AG08395 (cell line): ENCODE measurements around the gene NFKB1.
"Not testable (repeated sequence)": the region's sequence is repeated elsewhere in the genome, so short reads cannot be mapped to it uniquely, and the experiment has no call there.

Source experiments
- DNase-seq: peaks from one replicate; pipeline ENCODE4 v3.0.0; 2012; ENCODE audit warnings: mixed read lengths, low spot score

Gene NFKB1

DNA sequence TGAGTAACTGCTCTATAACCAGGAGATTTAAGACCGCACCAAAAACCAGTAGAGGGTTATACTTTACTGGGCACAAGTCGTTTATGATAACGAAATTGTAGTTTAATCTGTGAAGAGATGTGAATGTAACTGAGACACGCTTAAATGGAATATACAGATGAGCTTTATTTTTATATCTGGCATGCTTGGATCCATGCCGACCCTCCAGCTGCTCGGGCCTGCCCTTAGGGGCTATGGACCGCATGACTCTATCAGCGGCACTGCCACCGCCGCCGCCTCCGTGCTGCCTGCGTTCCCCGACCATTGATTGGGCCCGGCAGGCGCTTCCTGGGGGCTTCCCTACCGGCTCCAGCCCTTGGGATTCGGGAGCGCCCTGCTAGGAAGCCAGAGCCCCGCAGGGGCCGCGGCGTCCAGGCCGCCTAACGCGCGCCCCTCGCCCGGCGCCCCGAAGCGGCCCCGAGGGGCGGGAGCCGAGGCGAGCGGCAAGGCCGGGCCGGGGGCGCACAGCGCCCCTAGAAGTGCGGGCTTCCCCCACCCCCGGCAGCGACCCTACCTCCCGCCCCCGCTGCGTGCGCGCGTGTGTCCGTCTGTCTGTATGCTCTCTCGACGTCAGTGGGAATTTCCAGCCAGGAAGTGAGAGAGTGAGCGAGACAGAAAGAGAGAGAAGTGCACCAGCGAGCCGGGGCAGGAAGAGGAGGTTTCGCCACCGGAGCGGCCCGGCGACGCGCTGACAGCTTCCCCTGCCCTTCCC lies at the start of gene NFKB1:
NFKB1 (plus strand) TSS at position 664 of the 751 bp plus-strand sequence. CDS start 24,160 bp downstream, outside the sequence.
- DNase-seq: peak; percentile 43

DNA sequence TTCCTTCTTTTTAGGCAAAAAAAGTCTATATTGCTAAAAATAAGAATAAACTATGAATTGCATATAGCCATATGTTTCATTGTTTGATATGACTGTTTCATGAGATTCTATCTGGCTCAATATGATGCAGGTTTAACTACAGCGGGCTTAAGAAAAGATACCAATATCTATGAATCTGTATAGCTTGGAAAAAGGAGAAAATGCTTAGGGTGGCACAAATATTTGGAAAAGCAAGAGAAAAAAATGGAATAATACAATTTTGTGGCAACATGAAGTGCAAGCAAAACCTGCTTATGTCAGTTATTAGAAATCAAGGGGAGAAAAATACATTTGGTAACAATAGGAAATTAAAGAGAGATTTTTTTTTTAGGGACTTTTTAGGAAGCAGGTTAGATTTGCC lies 48.3 kb upstream of the NFKB1 start:
- DNase-seq: no peak

- DNase-seq: no peak
Measured at GRCh38 chr4:102453827-102454226, 47.3 kb upstream of the NFKB1 start.

DNA sequence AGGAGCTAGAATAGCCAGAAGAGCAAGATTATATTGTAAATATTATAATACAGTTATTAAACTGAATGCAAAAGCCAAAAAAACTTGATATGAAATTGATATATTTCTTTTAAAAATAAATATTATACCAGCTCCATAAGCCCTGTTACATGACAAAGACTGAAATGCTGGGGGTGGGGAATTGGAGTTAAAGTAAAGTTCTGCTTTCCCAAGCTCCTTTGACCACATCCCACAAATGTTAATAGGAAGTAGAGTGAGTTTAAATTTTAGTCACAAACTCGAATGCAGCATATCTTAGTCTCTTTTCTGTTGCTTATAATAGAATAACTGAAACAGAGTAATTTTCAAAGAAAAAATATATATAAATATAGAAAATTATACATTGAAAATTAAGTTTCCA lies 46.9 kb upstream of the NFKB1 start:
- no peak for DNase-seq

- no peak for DNase-seq
Measured at GRCh38 chr4:102454981-102455685, 46.0 kb upstream of the NFKB1 start.

- no peak for DNase-seq
Measured at GRCh38 chr4:102455750-102456149, 45.4 kb upstream of the NFKB1 start.

DNA sequence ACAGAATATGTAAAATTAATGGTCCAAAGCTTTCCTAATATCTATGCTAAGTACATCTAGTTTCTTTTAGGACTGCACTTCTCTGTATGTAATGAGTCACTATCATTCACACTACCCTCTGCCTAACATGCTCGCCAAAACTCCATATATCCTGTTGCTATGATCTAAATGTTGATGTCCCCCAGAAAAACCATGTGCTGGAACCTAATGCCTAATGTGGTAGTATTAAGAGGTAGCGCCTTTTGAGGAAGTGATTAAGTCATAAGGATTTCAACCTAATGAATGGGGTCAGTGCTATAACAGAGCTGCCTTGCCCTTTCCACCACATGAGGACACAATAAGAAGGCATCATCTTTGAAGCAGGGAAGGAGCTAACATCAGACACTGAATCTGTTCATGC lies 34.9 kb upstream of the NFKB1 start:
- DNase-seq: no peak

GRCh38 chr4:102469806-102470205 lies 31.4 kb upstream of the NFKB1 start:
- DNase-seq: no peak

- no peak for DNase-seq
Measured at GRCh38 chr4:102472441-102473013, 28.6 kb upstream of the NFKB1 start.

GRCh38 chr4:102473476-102473875 lies 27.7 kb upstream of the NFKB1 start:
- DNase-seq: no peak

- no peak for DNase-seq
Measured at GRCh38 chr4:102474736-102475504, 26.2 kb upstream of the NFKB1 start.

- peak; percentile 56 for DNase-seq
Measured at GRCh38 chr4:102477657-102478056, 23.5 kb upstream of the NFKB1 start.

- DNase-seq: no peak
Measured at GRCh38 chr4:102478186-102478585, 23.0 kb upstream of the NFKB1 start.

GRCh38 chr4:102479832-102480231 lies 21.3 kb upstream of the NFKB1 start:
- not testable (repeated sequence) for DNase-seq

GRCh38 chr4:102483120-102483519 lies 18.0 kb upstream of the NFKB1 start:
- DNase-seq: no peak

GRCh38 chr4:102483990-102484692 lies 17.0 kb upstream of the NFKB1 start:
- not testable (repeated sequence) for DNase-seq

DNA sequence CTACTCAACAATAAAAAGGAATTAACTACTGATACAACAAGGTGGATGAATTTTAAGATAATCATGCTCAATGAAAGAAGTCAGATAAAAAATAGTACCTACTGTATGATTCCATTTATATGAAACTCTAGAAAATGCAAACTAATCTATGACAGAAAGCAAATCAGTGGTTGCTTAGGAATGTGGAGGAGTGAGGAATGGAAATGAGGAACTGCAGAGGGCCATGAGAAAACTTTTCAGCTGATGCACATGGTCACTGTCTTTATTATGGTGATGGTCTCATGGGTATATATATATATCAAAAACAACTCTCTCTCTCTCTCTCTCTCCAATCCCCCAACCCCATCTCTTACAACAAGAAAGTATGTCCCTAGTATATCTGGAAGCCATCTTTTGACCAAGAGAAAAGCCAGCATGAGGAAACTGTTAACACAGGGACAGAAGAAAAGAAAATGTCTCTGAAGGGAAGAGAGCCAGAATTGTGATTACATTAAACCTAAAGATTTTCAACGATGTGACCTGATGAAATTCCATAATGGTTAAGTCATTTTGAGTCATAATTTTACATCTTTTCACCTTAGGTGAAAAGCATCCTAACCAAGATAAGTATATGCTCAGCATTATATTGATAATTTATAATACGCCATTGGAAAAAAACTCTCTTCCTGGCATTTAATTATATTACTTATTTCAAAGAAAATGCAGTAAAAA lies 8.5 kb upstream of the NFKB1 start:
- DNase-seq: no peak

GRCh38 chr4:102493257-102493656 lies 7.9 kb upstream of the NFKB1 start:
- no peak for DNase-seq

GRCh38 chr4:102493794-102494193 lies 7.4 kb upstream of the NFKB1 start:
- DNase-seq: no peak

DNA sequence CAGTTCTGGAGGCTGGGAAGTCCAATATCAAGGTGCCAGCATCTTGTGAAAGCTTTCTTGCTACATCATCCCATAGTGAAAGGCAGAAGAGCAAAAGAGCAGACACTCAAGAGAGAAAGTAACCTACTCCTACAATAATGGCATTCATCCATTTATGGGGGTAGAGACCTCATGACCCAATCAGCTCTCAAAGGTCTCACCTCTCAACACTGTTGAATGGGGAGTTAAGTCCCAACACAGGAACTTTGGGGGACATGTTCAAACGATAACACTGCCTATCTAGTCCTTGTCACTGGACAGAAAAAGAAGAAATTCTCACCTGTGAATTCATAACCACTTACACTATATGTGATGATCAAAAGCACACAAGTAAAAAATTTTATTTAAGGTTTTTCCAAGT lies 6.6 kb upstream of the NFKB1 start:
- no peak for DNase-seq

GRCh38 chr4:102497986-102498385 lies 3.2 kb upstream of the NFKB1 start:
- DNase-seq: peak; percentile 4
